GM23338 (cell line): Measurements from ENCODE around the gene TASOR. TPM values are rescaled to one million over a fixed set of nuclear protein-coding genes. Genes with fewer than 3 reads are reported as not detected.
A peak's percentile ranks its signal among the peaks of the same experiment; 100 is the strongest.

Source experiments
- ATAC-seq: fragments of 200-7000 bp; cut with Tn5 transposase; 3 replicates; pipeline ENCODE4 v1.9.1; 2020
- DNase-seq: peaks from one replicate; pipeline ENCODE4 v3.0.0-alpha.2; 2015; ENCODE audit warnings: low spot score
- H2AFZ ChIP-seq: fragments of 200-600 bp; sonication (generic); 2 replicates; pipeline ENCODE4 v1.8.0; 2016; ENCODE audit warnings: antibody characterized with exemption, mild to moderate bottlenecking, moderate library complexity
- H3F3A ChIP-seq: fragments of 200-600 bp; sonication (generic); replicated peaks from 2 replicates; pipeline ENCODE4 v1.8.0; 2017; ENCODE audit warnings: antibody characterized with exemption, mixed run types, low read depth
- H3K27ac ChIP-seq: fragments of 200-600 bp; sonication (generic); 2 replicates; pipeline ENCODE4 v1.6.1; 2016; ENCODE audit warnings: low read depth
- H3K27me3 ChIP-seq: fragments of 200-600 bp; sonication (generic); 2 replicates; pipeline ENCODE4 v1.8.0; 2016; ENCODE audit warnings: mild to moderate bottlenecking, mixed run types, moderate library complexity; ENCODE audit not compliant: insufficient read depth
- H3K36me3 ChIP-seq: fragments of 200-600 bp; sonication (generic); 2 replicates; pipeline ENCODE4 v1.8.0; 2016; ENCODE audit warnings: mild to moderate bottlenecking; ENCODE audit not compliant: insufficient read depth
- H3K4me1 ChIP-seq: fragments of 200-600 bp; sonication (generic); 2 replicates; pipeline ENCODE4 v1.8.0; 2016; ENCODE audit warnings: mild to moderate bottlenecking, moderate library complexity; ENCODE audit not compliant: insufficient read depth
- H3K4me2 ChIP-seq: fragments of 200-600 bp; sonication (generic); 2 replicates; pipeline ENCODE4 v1.7.1; 2017; ENCODE audit warnings: mixed run types
- H3K4me3 ChIP-seq: fragments of 200-600 bp; sonication (generic); 2 replicates; pipeline ENCODE4 v1.6.1; 2016; ENCODE audit warnings: mixed run types
- H3K79me2 ChIP-seq: fragments of 200-600 bp; sonication (generic); replicated peaks from 2 replicates; pipeline ENCODE4 v1.8.0; 2017; ENCODE audit warnings: mild to moderate bottlenecking; ENCODE audit not compliant: insufficient read depth
- H3K9me2 ChIP-seq: fragments of 200-600 bp; sonication (generic); 2 replicates; pipeline ENCODE4 v1.8.0; 2017; ENCODE audit not compliant: insufficient read depth
- H4K20me1 ChIP-seq: fragments of 200-600 bp; sonication (generic); replicated peaks from 2 replicates; pipeline ENCODE4 v1.8.0; 2017; ENCODE audit warnings: mild to moderate bottlenecking; ENCODE audit not compliant: insufficient read depth
- H3K27ac Mint-ChIP-seq: 2 replicates; pipeline ENCODE4 v1.8.0; 2020; ENCODE audit warnings: inconsistent platforms, mild to moderate bottlenecking, moderate library complexity, mixed read lengths
- H3K27me3 Mint-ChIP-seq: 3 replicates; pipeline ENCODE4 v1.8.0; 2022; ENCODE audit warnings: low read depth, mild to moderate bottlenecking, moderate library complexity, mixed read lengths, inconsistent platforms; ENCODE audit not compliant: insufficient read depth, poor library complexity
- H3K36me3 Mint-ChIP-seq: 3 replicates; pipeline ENCODE4 v1.8.0; 2021; ENCODE audit warnings: low read depth, mild to moderate bottlenecking, inconsistent platforms, moderate library complexity, mixed read lengths
- H3K4me1 Mint-ChIP-seq: 3 replicates; pipeline ENCODE4 v1.8.0; 2020; ENCODE audit warnings: mild to moderate bottlenecking, inconsistent platforms, mixed read lengths
- H3K4me3 Mint-ChIP-seq: 3 replicates; pipeline ENCODE4 v1.8.0; 2021; ENCODE audit warnings: moderate library complexity, mild to moderate bottlenecking, inconsistent platforms, mixed read lengths
- H3K9me3 Mint-ChIP-seq: 3 replicates; pipeline ENCODE4 v1.8.0; 2020; ENCODE audit warnings: moderate library complexity, mild to moderate bottlenecking, inconsistent platforms, mixed read lengths
- CREB1 ChIP-seq: fragments of 250-450 bp; sonication (Bioruptor Pico); IDR thresholded peaks from 2 replicates; pipeline ENCODE4 v1.5.0; 2020; ENCODE audit warnings: low read depth, mild to moderate bottlenecking, moderate library complexity
- EZH2 ChIP-seq: fragments of 200-600 bp; sonication (generic); IDR thresholded peaks from one replicate; pipeline ENCODE4 v1.8.0; 2017; ENCODE audit warnings: antibody characterized with exemption, mild to moderate bottlenecking, low read depth; ENCODE audit not compliant: unreplicated experiment
- JUNB ChIP-seq: IDR thresholded peaks from one replicate; pipeline ENCODE4 v1.6.1; 2016; ENCODE audit warnings: antibody characterized with exemption; ENCODE audit not compliant: unreplicated experiment
- POLR2AphosphoS5 ChIP-seq: IDR thresholded peaks from 2 replicates; pipeline ENCODE4 v1.6.1; 2016; ENCODE audit warnings: antibody characterized with exemption, low read depth
- STAT1 ChIP-seq: IDR thresholded peaks from one replicate; pipeline ENCODE4 v1.6.1; 2016; ENCODE audit warnings: antibody characterized with exemption; ENCODE audit not compliant: unreplicated experiment
- ZNF114 ChIP-seq: fragments of 250-450 bp; sonication (Bioruptor Pico); IDR thresholded peaks from 2 replicates; pipeline ENCODE4 v1.5.0; 2020; ENCODE audit warnings: mild to moderate bottlenecking, moderate library complexity
- polyA plus RNA-seq: library from polyadenylated mRNA; unstranded; fragments of >200 nt; fragmentation: Nextera tagmentation; extraction: Ambion mirVana; gene quantifications from 2 replicates; pipeline ENCODE4 v1.2.1, GENCODE V29; 2016
- total RNA-seq: library from RNA; depleted of rRNA; stranded (reverse); fragments of >200 nt; shearing (Covaris generic); gene quantifications from 2 replicates; pipeline ENCODE4 v1.2.3, GENCODE V29; 2014
- TF ChIP-seq, protein P1 (sequence below): fragments of 250-450 bp; sonication (Bioruptor Pico); IDR thresholded peaks from 2 replicates; pipeline ENCODE4 v1.5.0; 2020; ENCODE audit warnings: mild to moderate bottlenecking, moderate library complexity
- TF ChIP-seq, protein P2 (sequence below): IDR thresholded peaks from one replicate; pipeline ENCODE4 v1.6.1; 2018; ENCODE audit warnings: antibody characterized with exemption; ENCODE audit not compliant: unreplicated experiment
- TF ChIP-seq, protein P3 (sequence below): IDR thresholded peaks from 2 replicates; pipeline ENCODE4 v1.6.1; 2016; ENCODE audit warnings: antibody characterized with exemption

Gene TASOR
- total and polyA plus RNA-seq, 2 experiments from 2014 or later = 14.7 to 53.6 TPM

DNA sequence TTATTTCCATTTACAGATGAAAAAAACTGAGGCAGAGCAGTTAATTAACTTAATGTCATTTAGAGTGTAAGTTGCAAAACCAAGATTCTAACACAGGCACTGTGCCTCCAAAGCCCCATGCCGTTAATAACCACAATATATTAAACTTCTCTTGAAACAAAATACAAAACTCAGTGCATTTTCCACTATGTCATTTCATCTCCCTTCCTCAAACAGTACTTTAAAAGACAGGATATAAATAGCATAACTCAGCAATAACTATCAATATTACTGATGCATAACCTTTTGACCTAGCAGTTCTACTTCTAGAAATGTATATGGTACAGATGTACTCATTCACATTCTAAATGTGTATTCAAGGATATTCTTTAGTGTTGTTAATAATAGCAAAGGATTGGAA is 5.1 kb upstream of the TASOR start (continued):
- TF ChIP-seq POLR2AphosphoS5 = no peak
- TF ChIP-seq, protein P1, sequence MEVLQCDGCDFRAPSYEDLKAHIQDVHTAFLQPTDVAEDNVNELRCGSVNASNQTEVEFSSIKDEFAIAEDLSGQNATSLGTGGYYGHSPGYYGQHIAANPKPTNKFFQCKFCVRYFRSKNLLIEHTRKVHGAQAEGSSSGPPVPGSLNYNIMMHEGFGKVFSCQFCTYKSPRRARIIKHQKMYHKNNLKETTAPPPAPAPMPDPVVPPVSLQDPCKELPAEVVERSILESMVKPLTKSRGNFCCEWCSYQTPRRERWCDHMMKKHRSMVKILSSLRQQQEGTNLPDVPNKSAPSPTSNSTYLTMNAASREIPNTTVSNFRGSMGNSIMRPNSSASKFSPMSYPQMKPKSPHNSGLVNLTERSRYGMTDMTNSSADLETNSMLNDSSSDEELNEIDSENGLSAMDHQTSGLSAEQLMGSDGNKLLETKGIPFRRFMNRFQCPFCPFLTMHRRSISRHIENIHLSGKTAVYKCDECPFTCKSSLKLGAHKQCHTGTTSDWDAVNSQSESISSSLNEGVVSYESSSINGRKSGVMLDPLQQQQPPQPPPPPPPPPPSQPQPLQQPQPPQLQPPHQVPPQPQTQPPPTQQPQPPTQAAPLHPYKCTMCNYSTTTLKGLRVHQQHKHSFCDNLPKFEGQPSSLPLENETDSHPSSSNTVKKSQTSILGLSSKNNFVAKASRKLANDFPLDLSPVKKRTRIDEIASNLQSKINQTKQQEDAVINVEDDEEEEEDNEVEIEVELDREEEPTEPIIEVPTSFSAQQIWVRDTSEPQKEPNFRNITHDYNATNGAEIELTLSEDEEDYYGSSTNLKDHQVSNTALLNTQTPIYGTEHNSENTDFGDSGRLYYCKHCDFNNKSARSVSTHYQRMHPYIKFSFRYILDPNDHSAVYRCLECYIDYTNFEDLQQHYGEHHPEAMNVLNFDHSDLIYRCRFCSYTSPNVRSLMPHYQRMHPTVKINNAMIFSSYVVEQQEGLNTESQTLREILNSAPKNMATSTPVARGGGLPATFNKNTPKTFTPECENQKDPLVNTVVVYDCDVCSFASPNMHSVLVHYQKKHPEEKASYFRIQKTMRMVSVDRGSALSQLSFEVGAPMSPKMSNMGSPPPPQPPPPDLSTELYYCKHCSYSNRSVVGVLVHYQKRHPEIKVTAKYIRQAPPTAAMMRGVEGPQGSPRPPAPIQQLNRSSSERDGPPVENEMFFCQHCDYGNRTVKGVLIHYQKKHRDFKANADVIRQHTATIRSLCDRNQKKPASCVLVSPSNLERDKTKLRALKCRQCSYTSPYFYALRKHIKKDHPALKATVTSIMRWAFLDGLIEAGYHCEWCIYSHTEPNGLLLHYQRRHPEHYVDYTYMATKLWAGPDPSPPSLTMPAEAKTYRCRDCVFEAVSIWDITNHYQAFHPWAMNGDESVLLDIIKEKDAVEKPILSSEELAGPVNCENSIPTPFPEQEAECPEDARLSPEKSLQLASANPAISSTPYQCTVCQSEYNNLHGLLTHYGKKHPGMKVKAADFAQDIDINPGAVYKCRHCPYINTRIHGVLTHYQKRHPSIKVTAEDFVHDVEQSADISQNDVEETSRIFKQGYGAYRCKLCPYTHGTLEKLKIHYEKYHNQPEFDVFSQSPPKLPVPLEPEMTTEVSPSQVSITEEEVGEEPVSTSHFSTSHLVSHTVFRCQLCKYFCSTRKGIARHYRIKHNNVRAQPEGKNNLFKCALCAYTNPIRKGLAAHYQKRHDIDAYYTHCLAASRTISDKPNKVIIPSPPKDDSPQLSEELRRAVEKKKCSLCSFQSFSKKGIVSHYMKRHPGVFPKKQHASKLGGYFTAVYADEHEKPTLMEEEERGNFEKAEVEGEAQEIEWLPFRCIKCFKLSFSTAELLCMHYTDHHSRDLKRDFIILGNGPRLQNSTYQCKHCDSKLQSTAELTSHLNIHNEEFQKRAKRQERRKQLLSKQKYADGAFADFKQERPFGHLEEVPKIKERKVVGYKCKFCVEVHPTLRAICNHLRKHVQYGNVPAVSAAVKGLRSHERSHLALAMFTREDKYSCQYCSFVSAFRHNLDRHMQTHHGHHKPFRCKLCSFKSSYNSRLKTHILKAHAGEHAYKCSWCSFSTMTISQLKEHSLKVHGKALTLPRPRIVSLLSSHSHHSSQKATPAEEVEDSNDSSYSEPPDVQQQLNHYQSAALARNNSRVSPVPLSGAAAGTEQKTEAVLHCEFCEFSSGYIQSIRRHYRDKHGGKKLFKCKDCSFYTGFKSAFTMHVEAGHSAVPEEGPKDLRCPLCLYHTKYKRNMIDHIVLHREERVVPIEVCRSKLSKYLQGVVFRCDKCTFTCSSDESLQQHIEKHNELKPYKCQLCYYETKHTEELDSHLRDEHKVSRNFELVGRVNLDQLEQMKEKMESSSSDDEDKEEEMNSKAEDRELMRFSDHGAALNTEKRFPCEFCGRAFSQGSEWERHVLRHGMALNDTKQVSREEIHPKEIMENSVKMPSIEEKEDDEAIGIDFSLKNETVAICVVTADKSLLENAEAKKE (CRISPR knock-in tag) = no peak
- no peak for TF ChIP-seq ZNF114
- TF ChIP-seq CREB1 (CRISPR knock-in tag) = no peak
- no peak for TF ChIP-seq EZH2

DNA sequence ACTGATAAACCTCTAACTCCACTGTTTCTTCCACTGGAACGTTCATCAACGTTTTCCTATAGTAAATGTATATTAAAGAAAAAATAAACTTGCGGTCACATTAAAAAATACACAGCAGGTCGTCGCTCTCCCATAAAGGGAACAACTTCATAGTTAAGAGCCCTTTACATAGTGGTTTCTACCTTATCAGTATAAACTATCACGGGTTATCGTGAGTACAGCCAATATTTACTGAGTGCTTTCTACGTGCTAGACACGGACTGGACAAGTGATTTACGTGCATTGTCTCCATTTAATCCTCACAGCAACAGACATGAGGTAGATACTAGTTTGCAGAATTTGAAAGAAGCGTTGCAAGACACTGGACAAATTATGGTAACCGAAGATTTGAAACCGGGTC is 964 bp upstream of the TASOR start:
- peaks cover 29% of the 10 kb centered on the region for H3K4me1 Mint-ChIP-seq
- H3K27ac Mint-ChIP-seq = no peak overlapping the region
- ATAC-seq = no peak

More for the DNA sequence above, 964 bp upstream of the TASOR start:
- peak overlapping the region; percentile 60; the same call in 1 of the 3 replicates for H3K4me3 Mint-ChIP-seq
- H3K4me1 ChIP-seq = peaks cover 16% of the 10 kb centered on the region
- no peak overlapping the region for H3K4me2 ChIP-seq
- H3K27me3 Mint-ChIP-seq = peaks cover 18% of the 10 kb centered on the region
- H3F3A ChIP-seq = no peaks in the 10 kb centered on the region
- no peaks in the 10 kb centered on the region for H4K20me1 ChIP-seq
- TF ChIP-seq, protein P2, sequence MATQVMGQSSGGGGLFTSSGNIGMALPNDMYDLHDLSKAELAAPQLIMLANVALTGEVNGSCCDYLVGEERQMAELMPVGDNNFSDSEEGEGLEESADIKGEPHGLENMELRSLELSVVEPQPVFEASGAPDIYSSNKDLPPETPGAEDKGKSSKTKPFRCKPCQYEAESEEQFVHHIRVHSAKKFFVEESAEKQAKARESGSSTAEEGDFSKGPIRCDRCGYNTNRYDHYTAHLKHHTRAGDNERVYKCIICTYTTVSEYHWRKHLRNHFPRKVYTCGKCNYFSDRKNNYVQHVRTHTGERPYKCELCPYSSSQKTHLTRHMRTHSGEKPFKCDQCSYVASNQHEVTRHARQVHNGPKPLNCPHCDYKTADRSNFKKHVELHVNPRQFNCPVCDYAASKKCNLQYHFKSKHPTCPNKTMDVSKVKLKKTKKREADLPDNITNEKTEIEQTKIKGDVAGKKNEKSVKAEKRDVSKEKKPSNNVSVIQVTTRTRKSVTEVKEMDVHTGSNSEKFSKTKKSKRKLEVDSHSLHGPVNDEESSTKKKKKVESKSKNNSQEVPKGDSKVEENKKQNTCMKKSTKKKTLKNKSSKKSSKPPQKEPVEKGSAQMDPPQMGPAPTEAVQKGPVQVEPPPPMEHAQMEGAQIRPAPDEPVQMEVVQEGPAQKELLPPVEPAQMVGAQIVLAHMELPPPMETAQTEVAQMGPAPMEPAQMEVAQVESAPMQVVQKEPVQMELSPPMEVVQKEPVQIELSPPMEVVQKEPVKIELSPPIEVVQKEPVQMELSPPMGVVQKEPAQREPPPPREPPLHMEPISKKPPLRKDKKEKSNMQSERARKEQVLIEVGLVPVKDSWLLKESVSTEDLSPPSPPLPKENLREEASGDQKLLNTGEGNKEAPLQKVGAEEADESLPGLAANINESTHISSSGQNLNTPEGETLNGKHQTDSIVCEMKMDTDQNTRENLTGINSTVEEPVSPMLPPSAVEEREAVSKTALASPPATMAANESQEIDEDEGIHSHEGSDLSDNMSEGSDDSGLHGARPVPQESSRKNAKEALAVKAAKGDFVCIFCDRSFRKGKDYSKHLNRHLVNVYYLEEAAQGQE = no peak
- TF ChIP-seq POLR2AphosphoS5 (no peak), STAT1 (no peak), JUNB (no peak), ZNF114 (no peak)
- TF ChIP-seq, protein P3, sequence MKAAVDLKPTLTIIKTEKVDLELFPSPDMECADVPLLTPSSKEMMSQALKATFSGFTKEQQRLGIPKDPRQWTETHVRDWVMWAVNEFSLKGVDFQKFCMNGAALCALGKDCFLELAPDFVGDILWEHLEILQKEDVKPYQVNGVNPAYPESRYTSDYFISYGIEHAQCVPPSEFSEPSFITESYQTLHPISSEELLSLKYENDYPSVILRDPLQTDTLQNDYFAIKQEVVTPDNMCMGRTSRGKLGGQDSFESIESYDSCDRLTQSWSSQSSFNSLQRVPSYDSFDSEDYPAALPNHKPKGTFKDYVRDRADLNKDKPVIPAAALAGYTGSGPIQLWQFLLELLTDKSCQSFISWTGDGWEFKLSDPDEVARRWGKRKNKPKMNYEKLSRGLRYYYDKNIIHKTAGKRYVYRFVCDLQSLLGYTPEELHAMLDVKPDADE = no peak
- peaks cover 34% of the 10 kb centered on the region for H3K27me3 ChIP-seq
- H3K27ac ChIP-seq = no peak overlapping the region
- H3K9me3 Mint-ChIP-seq = peaks cover 13% of the 10 kb centered on the region
- peaks cover 29% of the 10 kb centered on the region for H3K36me3 Mint-ChIP-seq
- H3K9me2 ChIP-seq = no peaks in the 10 kb centered on the region
- no peak overlapping the region for H2AFZ ChIP-seq
- no peaks in the 10 kb centered on the region for H3K36me3 ChIP-seq
- no peak overlapping the region for H3K4me3 ChIP-seq
- no peak for DNase-seq
- H3K79me2 ChIP-seq = peaks cover 31% of the 10 kb centered on the region
